ENCODE results near the gene PTDSS2. TPM values are rescaled to one million over a fixed set of nuclear protein-coding genes. Genes with fewer than 3 reads are reported as not detected.

PTDSS2 gene
- total RNA-seq, 4 donors from 2014 or later: 21.0 to 42.7 (median 31.7) TPM

DNA sequence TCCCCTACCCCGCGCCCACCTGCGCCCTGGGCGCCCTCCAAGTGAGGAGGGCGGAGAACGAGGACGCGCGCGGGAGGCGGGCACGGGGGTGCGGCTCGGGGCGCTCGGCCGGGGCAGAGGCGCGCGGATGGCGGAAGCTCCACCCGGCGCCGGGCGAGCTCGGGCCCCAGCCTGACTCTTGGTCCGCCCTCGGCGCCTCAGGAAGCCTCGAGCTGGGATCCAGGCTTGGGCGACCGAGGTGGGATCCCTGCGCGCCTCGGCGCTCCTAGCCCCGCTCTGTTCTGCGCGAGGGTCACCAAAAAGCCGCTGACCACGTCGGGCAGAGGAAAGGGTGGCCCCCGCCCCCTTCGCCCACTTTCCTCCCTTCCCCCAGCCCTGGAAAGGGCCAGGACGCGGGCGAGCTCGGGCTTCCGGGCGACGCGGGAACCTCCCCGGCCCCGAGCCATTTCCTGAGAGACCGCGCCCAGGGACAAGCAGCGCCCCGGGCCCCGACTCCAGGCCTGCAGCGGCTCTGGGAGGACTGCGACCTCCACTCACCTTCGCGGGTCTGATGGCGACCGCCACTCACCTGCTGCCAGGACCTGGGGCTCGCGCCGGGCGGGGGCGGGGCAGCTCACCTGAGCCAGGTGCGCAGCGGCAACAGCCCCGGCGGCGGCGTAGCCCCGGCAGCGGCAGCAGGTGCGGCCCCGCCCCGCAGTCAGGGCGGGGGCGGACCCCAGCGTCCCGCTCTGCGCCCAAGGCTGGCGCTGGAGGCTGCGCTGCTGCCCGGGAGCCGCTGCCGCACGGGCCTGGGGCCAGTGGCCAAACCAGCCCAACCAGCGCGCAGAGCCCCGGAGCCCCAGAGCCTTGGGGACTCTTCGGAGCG lies 33.1 kb upstream of the PTDSS2 start:
- peak; percentile 42 to 87 (median 81) for DNase-seq
- Histone ChIP-seq H3K27me3 (no peaks in the 10 kb centered on the region), H3K4me1 (peaks cover 3 to 39% (median 18%) of the 10 kb centered on the region in 4 donors)

GRCh38 chr11:417652-418342 lies 32.3 kb upstream of the PTDSS2 start:
- TF ChIP-seq, protein P1, sequence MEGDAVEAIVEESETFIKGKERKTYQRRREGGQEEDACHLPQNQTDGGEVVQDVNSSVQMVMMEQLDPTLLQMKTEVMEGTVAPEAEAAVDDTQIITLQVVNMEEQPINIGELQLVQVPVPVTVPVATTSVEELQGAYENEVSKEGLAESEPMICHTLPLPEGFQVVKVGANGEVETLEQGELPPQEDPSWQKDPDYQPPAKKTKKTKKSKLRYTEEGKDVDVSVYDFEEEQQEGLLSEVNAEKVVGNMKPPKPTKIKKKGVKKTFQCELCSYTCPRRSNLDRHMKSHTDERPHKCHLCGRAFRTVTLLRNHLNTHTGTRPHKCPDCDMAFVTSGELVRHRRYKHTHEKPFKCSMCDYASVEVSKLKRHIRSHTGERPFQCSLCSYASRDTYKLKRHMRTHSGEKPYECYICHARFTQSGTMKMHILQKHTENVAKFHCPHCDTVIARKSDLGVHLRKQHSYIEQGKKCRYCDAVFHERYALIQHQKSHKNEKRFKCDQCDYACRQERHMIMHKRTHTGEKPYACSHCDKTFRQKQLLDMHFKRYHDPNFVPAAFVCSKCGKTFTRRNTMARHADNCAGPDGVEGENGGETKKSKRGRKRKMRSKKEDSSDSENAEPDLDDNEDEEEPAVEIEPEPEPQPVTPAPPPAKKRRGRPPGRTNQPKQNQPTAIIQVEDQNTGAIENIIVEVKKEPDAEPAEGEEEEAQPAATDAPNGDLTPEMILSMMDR (IDR thresholded peaks at IDR 0.05): no peak
- no peak for TF ChIP-seq POLR2A (IDR thresholded peaks at IDR 0.05)
- Histone ChIP-seq H3K4me1 (peaks cover 3 to 37% (median 18%) of the 10 kb centered on the region in 4 donors), H3K4me3 (peak overlapping the region; percentile 68 to 86 (median 78)), H3K36me3 (peaks cover 0 to 5% (median 0%) of the 10 kb centered on the region in 3 donors), H3K27ac (peak overlapping the region; percentile 81 to 97 (median 90)), H3K27me3 (no peaks in the 10 kb centered on the region), H3K9me3 (no peaks in the 10 kb centered on the region)
- peak in 1 of 3 donors; percentile 44 for DNase-seq

More for the DNA sequence above, 33.1 kb upstream of the PTDSS2 start:
- Histone ChIP-seq H3K27ac (peak overlapping the region; percentile 81 to 97 (median 90)), H3K9me3 (no peaks in the 10 kb centered on the region), H3K4me3 (peak overlapping the region; percentile 68 to 86 (median 78)), H3K36me3 (peaks cover 0 to 5% (median 0%) of the 10 kb centered on the region in 3 donors)
- peak in 1 of 2 donors; percentile 38 for TF ChIP-seq POLR2A (IDR thresholded peaks at IDR 0.05)
- TF ChIP-seq, protein P1 (IDR thresholded peaks at IDR 0.05): peak in 3 of 6 experiments; percentile 5 to 17 (median 8)

- TF ChIP-seq POLR2A (IDR thresholded peaks at IDR 0.05): no peak
- TF ChIP-seq, protein P1 (IDR thresholded peaks at IDR 0.05): no peak
- no peaks in the 10 kb centered on the region for H3K27me3 ChIP-seq
These were observed 31.5 kb upstream of the PTDSS2 start for GRCh38 chr11:418343-419247.

GRCh38 chr11:419248-420005 lies 30.7 kb upstream of the PTDSS2 start:
- TF ChIP-seq POLR2A (IDR thresholded peaks at IDR 0.05): no peak
- TF ChIP-seq, protein P1 (IDR thresholded peaks at IDR 0.05): no peak
- no peak for DNase-seq
- Histone ChIP-seq H3K27ac (no peak overlapping the region), H3K27me3 (no peaks in the 10 kb centered on the region), H3K4me1 (peaks cover 3 to 29% (median 17%) of the 10 kb centered on the region in 4 donors), H3K9me3 (no peaks in the 10 kb centered on the region), H3K4me3 (no peak overlapping the region), H3K36me3 (peaks cover 0 to 12% (median 0%) of the 10 kb centered on the region in 3 donors)

More at GRCh38 chr11:418343-419247, 31.5 kb upstream of the PTDSS2 start:
- peaks cover 0 to 12% (median 0%) of the 10 kb centered on the region in 3 donors for H3K36me3 ChIP-seq
- H3K27ac ChIP-seq: no peak overlapping the region
- peaks cover 3 to 31% (median 18%) of the 10 kb centered on the region in 4 donors for H3K4me1 ChIP-seq
- H3K9me3 ChIP-seq: no peaks in the 10 kb centered on the region
- H3K4me3 ChIP-seq: no peak overlapping the region
- DNase-seq: peak in 1 of 3 donors; percentile 48

Data from Peyer's patch (tissue), 4 donors.